DOHH2 (cell line): ENCODE measurements around the gene RPGR.

Experiments
- EZH2phosphoT487 ChIP-seq: fragments of 200-600 bp; sonication (generic); IDR thresholded peaks from 2 replicates; pipeline ENCODE4 v1.6.1; 2017; ENCODE audit warnings: borderline replicate concordance, mild to moderate bottlenecking, antibody characterized with exemption, low read length, moderate library complexity, mixed read lengths
- TF ChIP-seq, protein P1 (sequence below): fragments of 200-600 bp; sonication (generic); IDR thresholded peaks from one replicate; pipeline ENCODE4 v1.5.1; 2014; ENCODE audit warnings: antibody characterized with exemption, mild to moderate bottlenecking, low read depth, low read length; ENCODE audit not compliant: poor library complexity, severe bottlenecking

DNA sequence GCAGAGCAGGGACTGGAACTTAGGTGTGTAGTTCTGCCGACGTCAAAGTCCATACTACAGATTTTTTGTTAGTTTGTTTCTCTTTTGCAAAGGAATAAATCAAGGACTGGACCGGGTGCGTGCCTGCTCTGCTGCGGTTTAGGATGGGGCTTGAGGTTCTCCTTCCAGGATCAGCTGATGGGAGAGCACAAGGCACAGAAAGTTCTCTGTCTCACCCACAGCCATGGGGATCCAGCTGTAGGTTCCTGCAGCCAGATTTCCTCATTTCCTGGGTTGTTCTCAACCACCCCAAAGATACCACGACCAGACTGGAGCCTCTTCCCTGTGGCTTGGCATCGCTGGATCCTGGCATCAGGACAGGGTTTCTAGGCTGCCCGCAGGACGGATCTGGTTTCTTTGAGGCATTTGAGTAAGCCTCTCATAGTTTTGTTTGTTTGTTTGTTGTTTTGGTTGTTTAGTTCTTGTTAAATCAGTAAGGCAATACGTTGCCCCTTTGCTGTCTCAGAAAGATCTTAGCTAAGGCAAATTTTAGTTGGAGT, 105.8 kb downstream of the RPGR start:
- TF ChIP-seq, protein P1, sequence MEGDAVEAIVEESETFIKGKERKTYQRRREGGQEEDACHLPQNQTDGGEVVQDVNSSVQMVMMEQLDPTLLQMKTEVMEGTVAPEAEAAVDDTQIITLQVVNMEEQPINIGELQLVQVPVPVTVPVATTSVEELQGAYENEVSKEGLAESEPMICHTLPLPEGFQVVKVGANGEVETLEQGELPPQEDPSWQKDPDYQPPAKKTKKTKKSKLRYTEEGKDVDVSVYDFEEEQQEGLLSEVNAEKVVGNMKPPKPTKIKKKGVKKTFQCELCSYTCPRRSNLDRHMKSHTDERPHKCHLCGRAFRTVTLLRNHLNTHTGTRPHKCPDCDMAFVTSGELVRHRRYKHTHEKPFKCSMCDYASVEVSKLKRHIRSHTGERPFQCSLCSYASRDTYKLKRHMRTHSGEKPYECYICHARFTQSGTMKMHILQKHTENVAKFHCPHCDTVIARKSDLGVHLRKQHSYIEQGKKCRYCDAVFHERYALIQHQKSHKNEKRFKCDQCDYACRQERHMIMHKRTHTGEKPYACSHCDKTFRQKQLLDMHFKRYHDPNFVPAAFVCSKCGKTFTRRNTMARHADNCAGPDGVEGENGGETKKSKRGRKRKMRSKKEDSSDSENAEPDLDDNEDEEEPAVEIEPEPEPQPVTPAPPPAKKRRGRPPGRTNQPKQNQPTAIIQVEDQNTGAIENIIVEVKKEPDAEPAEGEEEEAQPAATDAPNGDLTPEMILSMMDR = no peak
- TF ChIP-seq EZH2phosphoT487 = no peak
